SK-N-SH treated with all-trans-retinoic acid at 6 μM for 48 hours (cell line): Measurements from ENCODE around the gene UBE4A.

ENCODE experiments used
- ATAC-seq: fragments of 200-7000 bp; cut with Tn5 transposase; 3 replicates; pipeline ENCODE4 v1.9.1; 2020; ENCODE audit warnings: mild to moderate bottlenecking, moderate library complexity
- ARNTL ChIP-seq: fragments of 450-650 bp; formaldehyde crosslinking; IDR thresholded peaks from 2 replicates; pipeline ENCODE4 v1.5.0; 2020; ENCODE audit warnings: low read depth, mild to moderate bottlenecking, moderate library complexity, borderline replicate concordance
- BACH2 ChIP-seq: fragments of 250-450 bp; sonication (Bioruptor Pico); IDR thresholded peaks from 2 replicates; pipeline ENCODE4 v1.9.0; 2021; ENCODE audit warnings: mild to moderate bottlenecking, borderline replicate concordance
- CSDC2 ChIP-seq: fragments of 250-450 bp; sonication (Bioruptor Pico); IDR thresholded peaks from 2 replicates; pipeline ENCODE4 v1.5.0; 2020; ENCODE audit warnings: mild to moderate bottlenecking, moderate library complexity
- ESRRG ChIP-seq: fragments of 250-450 bp; sonication (Bioruptor Pico); IDR thresholded peaks from 2 replicates; pipeline ENCODE4 v1.6.1; 2021; ENCODE audit warnings: mild to moderate bottlenecking
- GLIS3 ChIP-seq: fragments of 250-450 bp; sonication (Bioruptor Pico); IDR thresholded peaks from 2 replicates; pipeline ENCODE4 v1.5.0; 2020; ENCODE audit warnings: mild to moderate bottlenecking, moderate library complexity
- ISL1 ChIP-seq: fragments of 250-450 bp; sonication (Bioruptor Pico); IDR thresholded peaks from 2 replicates; pipeline ENCODE4 v2.1.2; 2022; ENCODE audit warnings: mild to moderate bottlenecking, moderate library complexity
- OSR1 ChIP-seq: fragments of 250-450 bp; sonication (Bioruptor Pico); IDR thresholded peaks from 2 replicates; pipeline ENCODE4 v1.8.0; 2022; ENCODE audit warnings: moderate library complexity, mild to moderate bottlenecking, inconsistent platforms
- PPARA ChIP-seq: fragments of 250-450 bp; sonication (Bioruptor Pico); IDR thresholded peaks from 2 replicates; pipeline ENCODE4 v1.5.0; 2020; ENCODE audit warnings: mild to moderate bottlenecking, borderline replicate concordance
- RARB ChIP-seq: fragments of 250-450 bp; sonication (Bioruptor Pico); IDR thresholded peaks from 2 replicates; pipeline ENCODE4 v1.8.0; 2021; ENCODE audit warnings: mild to moderate bottlenecking, moderate library complexity
- SNAI2 ChIP-seq: fragments of 250-450 bp; sonication (Bioruptor Pico); IDR thresholded peaks from 2 replicates; pipeline ENCODE4 v1.5.0; 2020; ENCODE audit warnings: mild to moderate bottlenecking, moderate library complexity
- TCF4 ChIP-seq: fragments of 250-450 bp; sonication (Bioruptor Pico); IDR thresholded peaks from 2 replicates; pipeline ENCODE4 v1.8.0; 2021; ENCODE audit warnings: mild to moderate bottlenecking, moderate library complexity, borderline replicate concordance
- TOX ChIP-seq: fragments of 250-450 bp; sonication (Bioruptor Pico); IDR thresholded peaks from 2 replicates; pipeline ENCODE4 v1.8.0; 2021; ENCODE audit warnings: mild to moderate bottlenecking, moderate library complexity, borderline replicate concordance
- ZC3H10 ChIP-seq: fragments of 250-450 bp; sonication (Bioruptor Pico); IDR thresholded peaks from 2 replicates; pipeline ENCODE4 v1.5.1; 2021; ENCODE audit warnings: mild to moderate bottlenecking, moderate library complexity
- ZFP3 ChIP-seq: fragments of 250-450 bp; sonication (Bioruptor Pico); IDR thresholded peaks from 2 replicates; pipeline ENCODE4 v1.5.0; 2020; ENCODE audit warnings: mild to moderate bottlenecking, moderate library complexity
- ZFP30 ChIP-seq: fragments of 450-650 bp; formaldehyde crosslinking; IDR thresholded peaks from 2 replicates; pipeline ENCODE4 v1.5.0; 2022; ENCODE audit warnings: mild to moderate bottlenecking, moderate library complexity
- ZNF565 ChIP-seq: fragments of 450-650 bp; formaldehyde crosslinking; conservative IDR thresholded peaks from 2 replicates; pipeline ENCODE4 v1.5.0; 2020; ENCODE audit warnings: low read depth, mild to moderate bottlenecking, moderate library complexity
- ZNF70 ChIP-seq: fragments of 450-650 bp; formaldehyde crosslinking; IDR thresholded peaks from 2 replicates; pipeline ENCODE4 v1.5.0; 2020; ENCODE audit warnings: mild to moderate bottlenecking, moderate library complexity
- TF ChIP-seq, protein P1 (sequence below): fragments of 250-450 bp; sonication (Bioruptor Pico); IDR thresholded peaks from 2 replicates; pipeline ENCODE4 v1.8.0; 2021; ENCODE audit warnings: low read depth, mild to moderate bottlenecking, moderate library complexity, borderline replicate concordance
- TF ChIP-seq, protein P2 (sequence below): fragments of 250-450 bp; sonication (Bioruptor Pico); IDR thresholded peaks from 2 replicates; pipeline ENCODE4 v1.5.1; 2020; ENCODE audit warnings: low read depth, mild to moderate bottlenecking, moderate library complexity
- TF ChIP-seq, protein P3 (sequence below): fragments of 250-450 bp; sonication (Bioruptor Pico); IDR thresholded peaks from 2 replicates; pipeline ENCODE4 v1.5.1; 2021; ENCODE audit warnings: mild to moderate bottlenecking, moderate library complexity
- TF ChIP-seq, protein P4 (sequence below): fragments of 250-450 bp; sonication (Bioruptor Pico); IDR thresholded peaks from 2 replicates; pipeline ENCODE4 v1.8.0; 2020; ENCODE audit warnings: mild to moderate bottlenecking, moderate library complexity, borderline replicate concordance
- TF ChIP-seq, protein P5 (sequence below): fragments of 250-450 bp; sonication (Bioruptor Pico); IDR thresholded peaks from 2 replicates; pipeline ENCODE4 v1.5.0; 2020; ENCODE audit warnings: mild to moderate bottlenecking, moderate library complexity

The UBE4A gene

DNA sequence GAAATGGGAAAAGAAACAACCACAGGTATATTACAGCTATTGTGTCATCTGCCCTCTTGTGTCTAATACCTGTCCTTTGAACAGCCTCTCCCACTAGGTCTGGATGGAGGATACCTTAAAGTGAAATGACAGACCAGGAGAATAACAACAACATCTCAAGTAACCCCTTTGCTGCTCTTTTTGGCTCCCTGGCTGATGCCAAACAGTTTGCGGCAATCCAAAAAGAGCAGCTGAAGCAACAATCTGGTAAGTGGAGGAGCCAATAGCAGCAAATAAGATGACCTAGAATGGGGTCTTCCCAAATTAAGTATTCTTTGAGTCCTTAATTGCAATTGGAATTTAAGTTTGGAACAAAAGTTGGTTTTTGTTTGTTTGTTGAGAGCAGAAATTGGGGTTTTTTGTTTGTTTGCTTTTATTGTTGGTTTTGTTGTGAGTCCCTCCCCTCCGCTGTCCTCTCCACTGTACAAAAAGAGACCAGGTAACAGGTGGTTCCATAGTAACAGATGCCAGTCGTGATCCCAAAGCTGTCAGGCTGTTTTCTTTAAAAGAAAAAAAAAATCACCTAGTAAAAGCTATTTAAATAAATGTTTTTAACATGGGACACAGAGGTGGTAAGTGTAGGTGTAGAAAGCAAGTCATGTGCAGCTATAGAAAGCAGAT lies 5.7 kb downstream of the UBE4A start:
- ATAC-seq = no peak
- TF ChIP-seq PPARA (no peak), GLIS3 (CRISPR knock-in tag) (no peak), ZNF70 (CRISPR knock-in tag) (no peak), ZC3H10 (CRISPR knock-in tag) (no peak), ARNTL (no peak), BACH2 (CRISPR knock-in tag) (no peak), RARB (CRISPR knock-in tag) (no peak), CSDC2 (CRISPR knock-in tag) (no peak), ZNF565 (no peak), SNAI2 (CRISPR knock-in tag) (no peak), ISL1 (CRISPR knock-in tag) (no peak), ZFP30 (CRISPR knock-in tag) (no peak), ESRRG (CRISPR knock-in tag) (no peak), TOX (CRISPR knock-in tag) (no peak), OSR1 (CRISPR knock-in tag) (no peak)
- TF ChIP-seq, protein P1, sequence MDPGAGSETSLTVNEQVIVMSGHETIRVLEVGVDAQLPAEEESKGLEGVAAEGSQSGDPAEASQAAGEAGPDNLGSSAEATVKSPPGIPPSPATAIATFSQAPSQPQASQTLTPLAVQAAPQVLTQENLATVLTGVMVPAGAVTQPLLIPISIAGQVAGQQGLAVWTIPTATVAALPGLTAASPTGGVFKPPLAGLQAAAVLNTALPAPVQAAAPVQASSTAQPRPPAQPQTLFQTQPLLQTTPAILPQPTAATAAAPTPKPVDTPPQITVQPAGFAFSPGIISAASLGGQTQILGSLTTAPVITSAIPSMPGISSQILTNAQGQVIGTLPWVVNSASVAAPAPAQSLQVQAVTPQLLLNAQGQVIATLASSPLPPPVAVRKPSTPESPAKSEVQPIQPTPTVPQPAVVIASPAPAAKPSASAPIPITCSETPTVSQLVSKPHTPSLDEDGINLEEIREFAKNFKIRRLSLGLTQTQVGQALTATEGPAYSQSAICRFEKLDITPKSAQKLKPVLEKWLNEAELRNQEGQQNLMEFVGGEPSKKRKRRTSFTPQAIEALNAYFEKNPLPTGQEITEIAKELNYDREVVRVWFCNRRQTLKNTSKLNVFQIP (CRISPR knock-in tag) = no peak
- TF ChIP-seq, protein P2, sequence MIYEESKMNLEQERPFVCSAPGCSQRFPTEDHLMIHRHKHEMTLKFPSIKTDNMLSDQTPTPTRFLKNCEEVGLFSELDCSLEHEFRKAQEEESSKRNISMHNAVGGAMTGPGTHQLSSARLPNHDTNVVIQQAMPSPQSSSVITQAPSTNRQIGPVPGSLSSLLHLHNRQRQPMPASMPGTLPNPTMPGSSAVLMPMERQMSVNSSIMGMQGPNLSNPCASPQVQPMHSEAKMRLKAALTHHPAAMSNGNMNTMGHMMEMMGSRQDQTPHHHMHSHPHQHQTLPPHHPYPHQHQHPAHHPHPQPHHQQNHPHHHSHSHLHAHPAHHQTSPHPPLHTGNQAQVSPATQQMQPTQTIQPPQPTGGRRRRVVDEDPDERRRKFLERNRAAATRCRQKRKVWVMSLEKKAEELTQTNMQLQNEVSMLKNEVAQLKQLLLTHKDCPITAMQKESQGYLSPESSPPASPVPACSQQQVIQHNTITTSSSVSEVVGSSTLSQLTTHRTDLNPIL (CRISPR knock-in tag) = no peak
- TF ChIP-seq, protein P3, sequence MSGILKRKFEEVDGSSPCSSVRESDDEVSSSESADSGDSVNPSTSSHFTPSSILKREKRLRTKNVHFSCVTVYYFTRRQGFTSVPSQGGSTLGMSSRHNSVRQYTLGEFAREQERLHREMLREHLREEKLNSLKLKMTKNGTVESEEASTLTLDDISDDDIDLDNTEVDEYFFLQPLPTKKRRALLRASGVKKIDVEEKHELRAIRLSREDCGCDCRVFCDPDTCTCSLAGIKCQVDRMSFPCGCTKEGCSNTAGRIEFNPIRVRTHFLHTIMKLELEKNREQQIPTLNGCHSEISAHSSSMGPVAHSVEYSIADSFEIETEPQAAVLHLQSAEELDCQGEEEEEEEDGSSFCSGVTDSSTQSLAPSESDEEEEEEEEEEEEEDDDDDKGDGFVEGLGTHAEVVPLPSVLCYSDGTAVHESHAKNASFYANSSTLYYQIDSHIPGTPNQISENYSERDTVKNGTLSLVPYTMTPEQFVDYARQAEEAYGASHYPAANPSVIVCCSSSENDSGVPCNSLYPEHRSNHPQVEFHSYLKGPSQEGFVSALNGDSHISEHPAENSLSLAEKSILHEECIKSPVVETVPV = no peak
- TF ChIP-seq, protein P4, sequence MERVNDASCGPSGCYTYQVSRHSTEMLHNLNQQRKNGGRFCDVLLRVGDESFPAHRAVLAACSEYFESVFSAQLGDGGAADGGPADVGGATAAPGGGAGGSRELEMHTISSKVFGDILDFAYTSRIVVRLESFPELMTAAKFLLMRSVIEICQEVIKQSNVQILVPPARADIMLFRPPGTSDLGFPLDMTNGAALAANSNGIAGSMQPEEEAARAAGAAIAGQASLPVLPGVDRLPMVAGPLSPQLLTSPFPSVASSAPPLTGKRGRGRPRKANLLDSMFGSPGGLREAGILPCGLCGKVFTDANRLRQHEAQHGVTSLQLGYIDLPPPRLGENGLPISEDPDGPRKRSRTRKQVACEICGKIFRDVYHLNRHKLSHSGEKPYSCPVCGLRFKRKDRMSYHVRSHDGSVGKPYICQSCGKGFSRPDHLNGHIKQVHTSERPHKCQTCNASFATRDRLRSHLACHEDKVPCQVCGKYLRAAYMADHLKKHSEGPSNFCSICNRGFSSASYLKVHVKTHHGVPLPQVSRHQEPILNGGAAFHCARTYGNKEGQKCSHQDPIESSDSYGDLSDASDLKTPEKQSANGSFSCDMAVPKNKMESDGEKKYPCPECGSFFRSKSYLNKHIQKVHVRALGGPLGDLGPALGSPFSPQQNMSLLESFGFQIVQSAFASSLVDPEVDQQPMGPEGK (CRISPR knock-in tag) = no peak
- TF ChIP-seq, protein P5, sequence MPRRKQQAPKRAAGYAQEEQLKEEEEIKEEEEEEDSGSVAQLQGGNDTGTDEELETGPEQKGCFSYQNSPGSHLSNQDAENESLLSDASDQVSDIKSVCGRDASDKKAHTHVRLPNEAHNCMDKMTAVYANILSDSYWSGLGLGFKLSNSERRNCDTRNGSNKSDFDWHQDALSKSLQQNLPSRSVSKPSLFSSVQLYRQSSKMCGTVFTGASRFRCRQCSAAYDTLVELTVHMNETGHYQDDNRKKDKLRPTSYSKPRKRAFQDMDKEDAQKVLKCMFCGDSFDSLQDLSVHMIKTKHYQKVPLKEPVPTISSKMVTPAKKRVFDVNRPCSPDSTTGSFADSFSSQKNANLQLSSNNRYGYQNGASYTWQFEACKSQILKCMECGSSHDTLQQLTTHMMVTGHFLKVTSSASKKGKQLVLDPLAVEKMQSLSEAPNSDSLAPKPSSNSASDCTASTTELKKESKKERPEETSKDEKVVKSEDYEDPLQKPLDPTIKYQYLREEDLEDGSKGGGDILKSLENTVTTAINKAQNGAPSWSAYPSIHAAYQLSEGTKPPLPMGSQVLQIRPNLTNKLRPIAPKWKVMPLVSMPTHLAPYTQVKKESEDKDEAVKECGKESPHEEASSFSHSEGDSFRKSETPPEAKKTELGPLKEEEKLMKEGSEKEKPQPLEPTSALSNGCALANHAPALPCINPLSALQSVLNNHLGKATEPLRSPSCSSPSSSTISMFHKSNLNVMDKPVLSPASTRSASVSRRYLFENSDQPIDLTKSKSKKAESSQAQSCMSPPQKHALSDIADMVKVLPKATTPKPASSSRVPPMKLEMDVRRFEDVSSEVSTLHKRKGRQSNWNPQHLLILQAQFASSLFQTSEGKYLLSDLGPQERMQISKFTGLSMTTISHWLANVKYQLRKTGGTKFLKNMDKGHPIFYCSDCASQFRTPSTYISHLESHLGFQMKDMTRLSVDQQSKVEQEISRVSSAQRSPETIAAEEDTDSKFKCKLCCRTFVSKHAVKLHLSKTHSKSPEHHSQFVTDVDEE (CRISPR knock-in tag) = no peak

DNA sequence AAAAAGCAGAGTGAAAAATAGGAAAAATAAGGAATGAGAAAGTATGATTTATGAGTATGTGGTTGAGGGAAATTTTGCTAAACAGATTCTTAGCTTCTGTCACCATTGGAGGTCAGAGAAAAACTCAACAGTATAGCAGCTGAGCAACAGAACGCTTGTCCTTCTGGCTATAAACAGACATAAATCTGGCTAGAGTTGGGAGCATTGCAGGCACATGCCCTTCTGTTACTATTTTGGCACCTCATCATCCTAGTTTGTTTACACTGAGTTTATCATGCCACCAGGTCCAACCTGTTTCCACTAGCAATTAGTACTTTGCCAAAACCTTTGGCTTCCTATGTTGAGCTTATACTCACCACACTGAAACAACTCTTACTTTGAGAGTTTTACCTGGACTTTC lies 6.9 kb downstream of the UBE4A start:
- ATAC-seq = no peak
- TF ChIP-seq, protein P3 = no peak
- TF ChIP-seq ARNTL (no peak), RARB (CRISPR knock-in tag) (no peak), ZC3H10 (CRISPR knock-in tag) (no peak), OSR1 (CRISPR knock-in tag) (no peak), TOX (CRISPR knock-in tag) (no peak), GLIS3 (CRISPR knock-in tag) (no peak), ZNF565 (no peak), ZFP30 (CRISPR knock-in tag) (no peak), TCF4 (CRISPR knock-in tag) (no peak), ZFP3 (CRISPR knock-in tag) (no peak)
- TF ChIP-seq, protein P2 (CRISPR knock-in tag) = no peak
- TF ChIP-seq, protein P4 (CRISPR knock-in tag) = no peak
